Endothelial cell of umbilical vein (primary cell): ENCODE results near the gene NOX5. TPM values are rescaled to one million over a fixed set of nuclear protein-coding genes. Genes with fewer than 3 reads are reported as not detected.

Experiments
- BruUV-seq: library from RNA; stranded (reverse); fragments of 400-500 nt; replicated peaks from 2 replicates; lab custom pipeline; 2021; lab: Mats Ljungman, UMichigan
- CTCF ChIA-PET: fragments of 300-600, 350-600 bp; sonication (Branson Sonifier 250); formaldehyde crosslinking; loops from one replicate; lab custom pipeline; 2021; ENCODE audit warnings: antibody characterized with exemption, inconsistent platforms; lab: Charles Lee
- POLR2A ChIA-PET: fragments of 300-600, 350-600 bp; sonication (Branson Sonifier 250); formaldehyde crosslinking; loops from one replicate; lab custom pipeline; 2021; ENCODE audit warnings: antibody characterized with exemption, inconsistent platforms; lab: Charles Lee
- DNase-seq: peaks from one replicate; pipeline ENCODE4 v3.0.0-alpha.2; 2011; ENCODE audit warnings: low read depth, low spot score
- FAIRE-seq: peaks from 2 replicates; lab custom pipeline; 2011; peaks lifted over from hg19 to GRCh38; lab: Jason Lieb, UNC
- H2AFZ ChIP-seq: 2 replicates; pipeline ENCODE4 v1.6.0; 2012; ENCODE audit warnings: low read depth, low read length, control low read depth, inconsistent platforms
- H3K27ac ChIP-seq: 2 replicates; pipeline ENCODE4 v1.5.1; 2011; ENCODE audit warnings: low read depth, mild to moderate bottlenecking, control low read depth, low read length, moderate library complexity; ENCODE audit not compliant: insufficient read depth
- H3K27me3 ChIP-seq, 2 experiments: 2 replicates each; pipeline versions ENCODE4 v1.6.0 to v1.6.1; 2011; ENCODE audit warnings: low read length in 2 of 2, mixed read lengths in 1 of 2; ENCODE audit not compliant: control insufficient read depth in 2 of 2, insufficient read depth in 2 of 2
- H3K36me3 ChIP-seq, 2 experiments: 2 replicates in 1 of 2; 3 replicates in 1 of 2; pipeline ENCODE4 v1.5.1; 2011; ENCODE audit warnings: low read length in 2 of 2, mild to moderate bottlenecking in 1 of 2, moderate library complexity in 1 of 2; ENCODE audit not compliant: control insufficient read depth in 2 of 2, insufficient read depth in 2 of 2; ENCODE audit errors: extremely low read depth in 1 of 2
- H3K4me1 ChIP-seq: 3 replicates; pipeline ENCODE4 v1.5.1; 2011; ENCODE audit warnings: mild to moderate bottlenecking, low read length; ENCODE audit not compliant: control insufficient read depth, insufficient read depth; ENCODE audit errors: extremely low read depth
- H3K4me2 ChIP-seq: 2 replicates; pipeline ENCODE4 v1.6.1; 2011; ENCODE audit warnings: low read length, control low read depth, mixed read lengths; ENCODE audit not compliant: insufficient read depth
- H3K4me3 ChIP-seq, 3 experiments: fragments of 200-600 bp in 1 of 3; sonication (generic), shearing (Covaris generic) in 1 of 3; replicated peaks in 1 of 3; 2 replicates each; pipeline ENCODE4 v1.5.1; 2011 to 2016; ENCODE audit warnings: control low read depth in 3 of 3, low read length in 3 of 3, mild to moderate bottlenecking in 2 of 3, inconsistent platforms in 1 of 3, low read depth in 1 of 3, moderate library complexity in 1 of 3; ENCODE audit not compliant: insufficient read depth in 1 of 3
- H3K79me2 ChIP-seq: 2 replicates; pipeline ENCODE4 v1.6.0; 2012; ENCODE audit warnings: low read length, inconsistent platforms; ENCODE audit not compliant: control insufficient read depth, insufficient read depth
- H3K9ac ChIP-seq: replicated peaks from 2 replicates; pipeline ENCODE3; 2011; ENCODE audit warnings: low read length, control low read depth; ENCODE audit not compliant: insufficient read depth; ENCODE audit errors: extremely low read depth
- H3K9me1 ChIP-seq: replicated peaks from 3 replicates; pipeline ENCODE4 v1.6.0; 2011; ENCODE audit warnings: mild to moderate bottlenecking, low read length; ENCODE audit not compliant: control insufficient read depth, insufficient read depth; ENCODE audit errors: extremely low read depth
- H3K9me3 ChIP-seq: replicated peaks from 2 replicates; pipeline ENCODE4 v1.5.1; 2012; ENCODE audit warnings: low read length, inconsistent platforms; ENCODE audit not compliant: control insufficient read depth, insufficient read depth
- H4K20me1 ChIP-seq: replicated peaks from 2 replicates; pipeline ENCODE3; 2011; ENCODE audit warnings: mild to moderate bottlenecking, low read length; ENCODE audit not compliant: control insufficient read depth, insufficient read depth; ENCODE audit errors: extremely low read depth
- EZH2 ChIP-seq: IDR thresholded peaks from 2 replicates; pipeline ENCODE4 v1.6.1; 2012; ENCODE audit warnings: borderline replicate concordance, low read depth, mild to moderate bottlenecking, moderate library complexity, low read length, inconsistent platforms; ENCODE audit not compliant: severe bottlenecking
- FOS ChIP-seq: IDR thresholded peaks from 2 replicates; pipeline ENCODE4 v1.6.1; 2011; ENCODE audit warnings: mild to moderate bottlenecking, low read length, moderate library complexity, borderline replicate concordance; ENCODE audit not compliant: insufficient read depth
- GATA2 ChIP-seq: IDR thresholded peaks from 2 replicates; pipeline ENCODE4 v1.7.0; 2011; ENCODE audit warnings: low read depth, mild to moderate bottlenecking, moderate library complexity, mixed read lengths, low read length; ENCODE audit not compliant: insufficient read length, insufficient read depth
- JUN ChIP-seq: IDR thresholded peaks from 2 replicates; pipeline ENCODE4 v1.6.1; 2011; ENCODE audit warnings: borderline replicate concordance, low read depth; ENCODE audit not compliant: insufficient read length, insufficient read depth
- MYC ChIP-seq: IDR thresholded peaks from one replicate; pipeline ENCODE4 v1.6.1; 2011; ENCODE audit warnings: mild to moderate bottlenecking, low read depth, low read length
- POLR2A ChIP-seq: IDR thresholded peaks from 2 replicates; pipeline ENCODE4 v1.6.1; 2012; ENCODE audit warnings: low read depth, mild to moderate bottlenecking, control low read depth, low read length
- POLR2AphosphoS5 ChIP-seq: IDR thresholded peaks from 2 replicates; pipeline ENCODE4 v1.6.1; 2012; ENCODE audit warnings: low read depth, mild to moderate bottlenecking, control low read depth, low read length, moderate library complexity; ENCODE audit not compliant: insufficient read depth
- dilution Hi-C: fragments of 300-500 bp; cut with MboI; formaldehyde crosslinking; loops from one replicate; pipeline ENCODE4 v1.15.0; 2019; ENCODE audit warnings: low sequenced_read_pairs; ENCODE audit not compliant: extremely low pct_ligation_motif_present
- intact Hi-C: fragments of 100-400 bp; cut with micrococcal nuclease; formaldehyde crosslinking; loops from one replicate; pipeline ENCODE4 v1.10.0; 2022
- polyA plus RNA-seq, 4 experiments: library from polyadenylated mRNA; depleted of rRNA in 3 of 4; stranded (reverse) in 3 of 4; unstranded in 1 of 4; fragments of >200 nt; gene quantifications; 2 replicates each; pipeline versions ENCODE4 v1.2.1 to v1.2.3, GENCODE V29; 2011 to 2012; ENCODE audit warnings: missing spikeins in 1 of 4
- total RNA-seq: library from RNA; stranded (reverse); gene quantifications from 2 replicates; pipeline ENCODE4 v1.2.3, GENCODE V29; 2021
- TF ChIP-seq, protein P1 (sequence below): IDR thresholded peaks from 2 replicates; pipeline ENCODE4 v1.6.1; 2011; ENCODE audit not compliant: insufficient read depth, insufficient read length
- TF ChIP-seq, protein P2 (sequence below), 2 donors: IDR thresholded peaks; 1 replicate in 1 of 2; 2 replicates in 1 of 2; pipeline ENCODE4 v1.5.1; 2011; ENCODE audit warnings: low read length in 2 of 2, mild to moderate bottlenecking in 2 of 2, moderate library complexity in 2 of 2, control low read depth in 1 of 2, inconsistent platforms in 1 of 2, low read depth in 1 of 2; ENCODE audit not compliant: insufficient read depth in 1 of 2; ENCODE audit errors: extremely low read depth in 1 of 2

NOX5 gene
- total and polyA plus RNA-seq, 2 donors (not counting 3 experiments of a cell fraction or from before 2014, with no cell fraction given): 0.08 TPM; not detected in 1

DNA sequence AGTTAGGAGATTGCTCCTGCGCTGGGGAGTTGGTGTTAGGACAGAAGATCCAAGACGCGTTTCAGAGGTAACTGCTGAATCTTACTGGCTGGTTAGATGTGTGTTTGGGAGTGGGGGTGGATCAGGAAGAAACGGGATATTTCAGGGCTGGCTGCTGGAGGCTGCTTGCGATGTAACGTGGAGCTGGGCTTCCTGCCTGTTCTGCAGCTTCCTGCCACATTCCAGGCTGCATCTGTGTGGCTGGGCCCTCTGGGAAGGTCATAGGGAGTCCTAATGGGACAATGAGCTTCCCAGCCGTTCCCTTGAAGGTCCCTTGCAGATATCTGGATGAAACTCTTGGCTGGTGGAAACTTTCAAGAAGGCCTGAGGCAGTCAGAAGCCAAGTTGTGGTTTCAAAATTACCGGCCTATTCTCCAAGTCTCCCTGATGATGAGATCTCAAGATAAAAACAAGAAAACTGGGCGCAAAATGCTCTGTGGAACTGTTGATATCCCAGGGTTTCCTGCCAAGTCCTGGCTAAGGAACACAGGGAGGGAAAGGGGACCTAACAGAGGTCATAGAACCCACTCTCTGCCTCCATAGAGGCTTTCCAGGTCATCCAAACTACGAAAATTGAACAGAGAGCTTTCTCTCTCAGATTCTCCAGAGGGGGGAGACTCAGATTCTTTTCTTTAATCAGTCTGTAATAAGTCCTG lies 67.0 kb downstream of the NOX5 start:
- Histone ChIP-seq H3K79me2 (no peaks in the 10 kb centered on the region), H3K4me2 (peak overlapping the region; percentile 68), H4K20me1 (no peaks in the 10 kb centered on the region), H3K4me1 (peaks cover 34% of the 10 kb centered on the region), H2AFZ (peak overlapping the region; percentile 84), H3K9me1 (no peaks in the 10 kb centered on the region), H3K27me3 (no peaks in the 10 kb centered on the region), H3K9ac (peak overlapping the region; percentile 79), H3K36me3 (no peaks in the 10 kb centered on the region), H3K9me3 (no peaks in the 10 kb centered on the region), H3K27ac (peak overlapping the region; percentile 95), H3K4me3 (peak overlapping the region in 1 of 3 experiments; percentile 14)
- intact Hi-C loops: loop anchor here (1.0 to 5.0 kb wide), 4 partner anchors 11 to 319 kb away; partner anchors contain the start of gene GLCE
- FAIRE-seq (peak; percentile 83), DNase-seq (peak; percentile 80)
- TF ChIP-seq JUN (no peak), FOS (no peak), GATA2 (peak; percentile 65), POLR2A (peak; percentile 37), MYC (peak; percentile 71), EZH2 (no peak), POLR2AphosphoS5 (peak; percentile 78)
- TF ChIP-seq, protein P1, sequence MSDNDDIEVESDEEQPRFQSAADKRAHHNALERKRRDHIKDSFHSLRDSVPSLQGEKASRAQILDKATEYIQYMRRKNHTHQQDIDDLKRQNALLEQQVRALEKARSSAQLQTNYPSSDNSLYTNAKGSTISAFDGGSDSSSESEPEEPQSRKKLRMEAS: no peak
- TF ChIP-seq, protein P2, sequence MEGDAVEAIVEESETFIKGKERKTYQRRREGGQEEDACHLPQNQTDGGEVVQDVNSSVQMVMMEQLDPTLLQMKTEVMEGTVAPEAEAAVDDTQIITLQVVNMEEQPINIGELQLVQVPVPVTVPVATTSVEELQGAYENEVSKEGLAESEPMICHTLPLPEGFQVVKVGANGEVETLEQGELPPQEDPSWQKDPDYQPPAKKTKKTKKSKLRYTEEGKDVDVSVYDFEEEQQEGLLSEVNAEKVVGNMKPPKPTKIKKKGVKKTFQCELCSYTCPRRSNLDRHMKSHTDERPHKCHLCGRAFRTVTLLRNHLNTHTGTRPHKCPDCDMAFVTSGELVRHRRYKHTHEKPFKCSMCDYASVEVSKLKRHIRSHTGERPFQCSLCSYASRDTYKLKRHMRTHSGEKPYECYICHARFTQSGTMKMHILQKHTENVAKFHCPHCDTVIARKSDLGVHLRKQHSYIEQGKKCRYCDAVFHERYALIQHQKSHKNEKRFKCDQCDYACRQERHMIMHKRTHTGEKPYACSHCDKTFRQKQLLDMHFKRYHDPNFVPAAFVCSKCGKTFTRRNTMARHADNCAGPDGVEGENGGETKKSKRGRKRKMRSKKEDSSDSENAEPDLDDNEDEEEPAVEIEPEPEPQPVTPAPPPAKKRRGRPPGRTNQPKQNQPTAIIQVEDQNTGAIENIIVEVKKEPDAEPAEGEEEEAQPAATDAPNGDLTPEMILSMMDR (IDR thresholded peaks at IDR 0.05; ENCODE audit: extremely low read depth in 1 of 2, insufficient read depth in 1 of 2, low read depth in 1 of 2, low read length in 2 of 2): no peak
- no TSS peak for BruUV-seq
- CTCF ChIA-PET: interaction anchor here (1.0 to 2.5 kb wide), 17 partner anchors 9 to 314 kb away, joined by 3 to 18 read pairs (median 4); partner anchors contain the start of gene GLCE
- POLR2A ChIA-PET: interaction anchor here (1.5 to 2.0 kb wide), 2 partner anchors 73 to 79 kb away, joined by 11 to 12 read pairs; partner anchors contain the start of gene GLCE
- dilution Hi-C loops: no loop called here
